Endothelial cell of umbilical vein (primary cell): Measurements from ENCODE around the gene MEPCE. TPM values are rescaled to one million over a fixed set of nuclear protein-coding genes. Genes with fewer than 3 reads are reported as not detected.

Experiments used
- BruUV-seq: library from RNA; stranded (reverse); fragments of 400-500 nt; replicated peaks from 2 replicates; lab custom pipeline; 2021; lab: Mats Ljungman, UMichigan
- CTCF ChIA-PET: fragments of 300-600, 350-600 bp; sonication (Branson Sonifier 250); formaldehyde crosslinking; loops from one replicate; lab custom pipeline; 2021; ENCODE audit warnings: antibody characterized with exemption, inconsistent platforms; lab: Charles Lee
- POLR2A ChIA-PET: fragments of 300-600, 350-600 bp; sonication (Branson Sonifier 250); formaldehyde crosslinking; loops from one replicate; lab custom pipeline; 2021; ENCODE audit warnings: antibody characterized with exemption, inconsistent platforms; lab: Charles Lee
- DNase-seq: peaks from one replicate; pipeline ENCODE4 v3.0.0-alpha.2; 2011; ENCODE audit warnings: low read depth, low spot score
- FAIRE-seq: peaks from 2 replicates; lab custom pipeline; 2011; peaks lifted over from hg19 to GRCh38; lab: Jason Lieb, UNC
- H2AFZ ChIP-seq: 2 replicates; pipeline ENCODE4 v1.6.0; 2012; ENCODE audit warnings: low read depth, low read length, control low read depth, inconsistent platforms
- H3K27ac ChIP-seq: 2 replicates; pipeline ENCODE4 v1.5.1; 2011; ENCODE audit warnings: low read depth, mild to moderate bottlenecking, control low read depth, low read length, moderate library complexity; ENCODE audit not compliant: insufficient read depth
- H3K27me3 ChIP-seq, 2 experiments: 2 replicates each; pipeline versions ENCODE4 v1.6.0 to v1.6.1; 2011; ENCODE audit warnings: low read length in 2 of 2, mixed read lengths in 1 of 2; ENCODE audit not compliant: control insufficient read depth in 2 of 2, insufficient read depth in 2 of 2
- H3K36me3 ChIP-seq, 2 experiments: 2 replicates in 1 of 2; 3 replicates in 1 of 2; pipeline ENCODE4 v1.5.1; 2011; ENCODE audit warnings: low read length in 2 of 2, mild to moderate bottlenecking in 1 of 2, moderate library complexity in 1 of 2; ENCODE audit not compliant: control insufficient read depth in 2 of 2, insufficient read depth in 2 of 2; ENCODE audit errors: extremely low read depth in 1 of 2
- H3K4me1 ChIP-seq: 3 replicates; pipeline ENCODE4 v1.5.1; 2011; ENCODE audit warnings: mild to moderate bottlenecking, low read length; ENCODE audit not compliant: control insufficient read depth, insufficient read depth; ENCODE audit errors: extremely low read depth
- H3K4me2 ChIP-seq: 2 replicates; pipeline ENCODE4 v1.6.1; 2011; ENCODE audit warnings: low read length, control low read depth, mixed read lengths; ENCODE audit not compliant: insufficient read depth
- H3K4me3 ChIP-seq, 3 experiments: fragments of 200-600 bp in 1 of 3; sonication (generic), shearing (Covaris generic) in 1 of 3; replicated peaks in 1 of 3; 2 replicates each; pipeline ENCODE4 v1.5.1; 2011 to 2016; ENCODE audit warnings: control low read depth in 3 of 3, low read length in 3 of 3, mild to moderate bottlenecking in 2 of 3, inconsistent platforms in 1 of 3, low read depth in 1 of 3, moderate library complexity in 1 of 3; ENCODE audit not compliant: insufficient read depth in 1 of 3
- H3K79me2 ChIP-seq: 2 replicates; pipeline ENCODE4 v1.6.0; 2012; ENCODE audit warnings: low read length, inconsistent platforms; ENCODE audit not compliant: control insufficient read depth, insufficient read depth
- H3K9ac ChIP-seq: replicated peaks from 2 replicates; pipeline ENCODE3; 2011; ENCODE audit warnings: low read length, control low read depth; ENCODE audit not compliant: insufficient read depth; ENCODE audit errors: extremely low read depth
- H3K9me1 ChIP-seq: replicated peaks from 3 replicates; pipeline ENCODE4 v1.6.0; 2011; ENCODE audit warnings: mild to moderate bottlenecking, low read length; ENCODE audit not compliant: control insufficient read depth, insufficient read depth; ENCODE audit errors: extremely low read depth
- H3K9me3 ChIP-seq: replicated peaks from 2 replicates; pipeline ENCODE4 v1.5.1; 2012; ENCODE audit warnings: low read length, inconsistent platforms; ENCODE audit not compliant: control insufficient read depth, insufficient read depth
- H4K20me1 ChIP-seq: replicated peaks from 2 replicates; pipeline ENCODE3; 2011; ENCODE audit warnings: mild to moderate bottlenecking, low read length; ENCODE audit not compliant: control insufficient read depth, insufficient read depth; ENCODE audit errors: extremely low read depth
- CTCF ChIP-seq, 2 donors: IDR thresholded peaks; 1 replicate in 1 of 2; 2 replicates in 1 of 2; pipeline ENCODE4 v1.5.1; 2011; ENCODE audit warnings: low read length in 2 of 2, mild to moderate bottlenecking in 2 of 2, moderate library complexity in 2 of 2, control low read depth in 1 of 2, inconsistent platforms in 1 of 2, low read depth in 1 of 2; ENCODE audit not compliant: insufficient read depth in 1 of 2; ENCODE audit errors: extremely low read depth in 1 of 2
- EZH2 ChIP-seq: IDR thresholded peaks from 2 replicates; pipeline ENCODE4 v1.6.1; 2012; ENCODE audit warnings: borderline replicate concordance, low read depth, mild to moderate bottlenecking, moderate library complexity, low read length, inconsistent platforms; ENCODE audit not compliant: severe bottlenecking
- FOS ChIP-seq: IDR thresholded peaks from 2 replicates; pipeline ENCODE4 v1.6.1; 2011; ENCODE audit warnings: mild to moderate bottlenecking, low read length, moderate library complexity, borderline replicate concordance; ENCODE audit not compliant: insufficient read depth
- GATA2 ChIP-seq: IDR thresholded peaks from 2 replicates; pipeline ENCODE4 v1.7.0; 2011; ENCODE audit warnings: low read depth, mild to moderate bottlenecking, moderate library complexity, mixed read lengths, low read length; ENCODE audit not compliant: insufficient read length, insufficient read depth
- JUN ChIP-seq: IDR thresholded peaks from 2 replicates; pipeline ENCODE4 v1.6.1; 2011; ENCODE audit warnings: borderline replicate concordance, low read depth; ENCODE audit not compliant: insufficient read length, insufficient read depth
- MAX ChIP-seq: IDR thresholded peaks from 2 replicates; pipeline ENCODE4 v1.6.1; 2011; ENCODE audit not compliant: insufficient read depth, insufficient read length
- MYC ChIP-seq: IDR thresholded peaks from one replicate; pipeline ENCODE4 v1.6.1; 2011; ENCODE audit warnings: mild to moderate bottlenecking, low read depth, low read length
- POLR2A ChIP-seq: IDR thresholded peaks from 2 replicates; pipeline ENCODE4 v1.6.1; 2012; ENCODE audit warnings: low read depth, mild to moderate bottlenecking, control low read depth, low read length
- POLR2AphosphoS5 ChIP-seq: IDR thresholded peaks from 2 replicates; pipeline ENCODE4 v1.6.1; 2012; ENCODE audit warnings: low read depth, mild to moderate bottlenecking, control low read depth, low read length, moderate library complexity; ENCODE audit not compliant: insufficient read depth
- dilution Hi-C: fragments of 300-500 bp; cut with MboI; formaldehyde crosslinking; loops from one replicate; pipeline ENCODE4 v1.15.0; 2019; ENCODE audit warnings: low sequenced_read_pairs; ENCODE audit not compliant: extremely low pct_ligation_motif_present
- intact Hi-C: fragments of 100-400 bp; cut with micrococcal nuclease; formaldehyde crosslinking; loops from one replicate; pipeline ENCODE4 v1.10.0; 2022
- polyA plus RNA-seq, 4 experiments: library from polyadenylated mRNA; depleted of rRNA in 3 of 4; stranded (reverse) in 3 of 4; unstranded in 1 of 4; fragments of >200 nt; gene quantifications; 2 replicates each; pipeline versions ENCODE4 v1.2.1 to v1.2.3, GENCODE V29; 2011 to 2012; ENCODE audit warnings: missing spikeins in 1 of 4
- total RNA-seq: library from RNA; stranded (reverse); gene quantifications from 2 replicates; pipeline ENCODE4 v1.2.3, GENCODE V29; 2021

The MEPCE gene
- total and polyA plus RNA-seq, 2 donors (not counting 3 experiments of a cell fraction or from before 2014, with no cell fraction given): 23.3 to 45.8 TPM

- CTCF ChIA-PET: interaction anchor here (1.3 to 4.1 kb wide), 2 partner anchors 11 to 25 kb away, joined by 3 to 19 read pairs; no protein-coding TSS in a partner anchor
- POLR2A ChIA-PET: no interaction called here
These were observed 10.5 kb upstream of the MEPCE start for GRCh38 chr7:100418930-100419659.

More at GRCh38 chr7:100418930-100419659, 10.5 kb upstream of the MEPCE start:
- no peaks in the 10 kb centered on the region for H4K20me1 ChIP-seq
- TF ChIP-seq GATA2: no peak
- no peak for TF ChIP-seq JUN
- no peak for TF ChIP-seq MAX
- no peak for TF ChIP-seq MYC
- no peak for TF ChIP-seq POLR2A
- no peak for TF ChIP-seq POLR2AphosphoS5
- no peak for TF ChIP-seq FOS
- no peak for TF ChIP-seq CTCF (IDR thresholded peaks at IDR 0.05; ENCODE audit: extremely low read depth in 1 of 2, insufficient read depth in 1 of 2, low read depth in 1 of 2, low read length in 2 of 2)
- no peak for TF ChIP-seq EZH2
- no peak overlapping the region for H3K9ac ChIP-seq
- intact Hi-C loops: no loop called here
- no peaks in the 10 kb centered on the region for H3K9me1 ChIP-seq
- H3K79me2 ChIP-seq: no peaks in the 10 kb centered on the region
- H3K9me3 ChIP-seq: no peaks in the 10 kb centered on the region
- dilution Hi-C loops: no loop called here
- BruUV-seq: no TSS peak
- no peaks in the 10 kb centered on the region for H3K36me3 ChIP-seq
- DNase-seq: no peak
- no peak overlapping the region for H3K27ac ChIP-seq
- H3K4me1 ChIP-seq: no peaks in the 10 kb centered on the region
- peaks cover 3 to 5% of the 10 kb centered on the region in 2 experiments for H3K27me3 ChIP-seq
- no peak overlapping the region for H2AFZ ChIP-seq
- no peak overlapping the region for H3K4me2 ChIP-seq
- FAIRE-seq: no peak
- H3K4me3 ChIP-seq: no peak overlapping the region
